ENCODE data around the gene ZNF248.

The ZNF248 gene

DNA sequence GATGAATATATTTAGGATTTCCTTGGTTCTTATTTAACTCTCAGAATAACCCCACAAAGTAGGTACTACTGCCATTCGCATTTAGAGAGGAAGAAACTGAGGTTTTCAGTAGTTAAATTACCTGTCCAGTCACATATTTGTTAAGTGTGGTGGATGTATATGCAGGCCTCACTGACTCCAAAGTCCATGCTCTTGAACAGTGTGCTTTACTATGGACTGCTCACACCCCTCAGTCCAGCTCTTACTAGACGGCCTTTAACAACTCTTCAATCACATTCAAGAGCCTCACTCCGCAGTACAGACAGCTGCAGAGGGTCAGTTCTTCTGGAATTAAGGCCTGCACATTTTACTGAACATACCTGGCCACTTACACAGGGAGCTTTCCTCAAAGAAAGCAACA, 36.2 kb downstream of the ZNF248 start:
- DNase-seq (ENCODE audit: low read depth) = no peak

DNA sequence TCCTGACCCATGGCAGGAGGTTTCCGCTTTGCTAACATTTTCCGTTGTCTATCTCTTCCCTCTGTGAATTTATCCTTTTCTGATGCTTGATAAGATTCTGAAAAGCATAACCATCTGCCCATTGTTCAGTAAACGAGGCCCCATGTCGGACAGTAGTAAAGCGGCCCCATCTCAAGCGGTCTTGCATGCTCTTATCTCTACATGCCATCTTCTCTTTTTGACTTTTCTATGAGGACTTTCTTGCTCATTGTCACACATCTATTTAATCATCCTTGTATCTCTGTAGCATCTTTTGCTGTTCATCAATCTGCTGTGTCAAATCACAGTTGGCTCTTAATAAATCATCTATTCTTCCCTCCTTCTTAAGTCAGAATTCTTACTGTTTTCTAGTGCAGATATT, 37.6 kb downstream of the ZNF248 start:
- no peak for DNase-seq (ENCODE audit: low read depth)

DNA sequence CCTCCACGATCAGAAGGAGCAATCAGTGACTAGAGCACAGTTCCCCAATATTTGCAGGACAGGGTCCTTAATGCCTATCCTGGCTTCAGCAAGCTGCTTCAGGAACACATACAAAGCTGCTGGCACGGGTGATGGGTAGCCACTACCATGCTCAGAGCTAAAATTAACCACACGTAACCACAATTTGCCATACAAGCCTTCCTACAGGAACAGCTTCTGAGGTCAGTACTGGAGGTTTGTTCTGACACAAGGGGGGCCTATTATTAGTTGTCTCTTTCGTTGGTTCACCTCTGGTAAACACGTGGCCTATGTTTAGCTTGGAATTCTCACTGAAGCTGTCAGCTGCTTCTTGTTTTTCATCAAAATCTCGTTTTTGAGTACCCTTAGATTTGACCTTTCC, 41.1 kb downstream of the ZNF248 start:
- DNase-seq (ENCODE audit: low read depth) = no peak

DNA sequence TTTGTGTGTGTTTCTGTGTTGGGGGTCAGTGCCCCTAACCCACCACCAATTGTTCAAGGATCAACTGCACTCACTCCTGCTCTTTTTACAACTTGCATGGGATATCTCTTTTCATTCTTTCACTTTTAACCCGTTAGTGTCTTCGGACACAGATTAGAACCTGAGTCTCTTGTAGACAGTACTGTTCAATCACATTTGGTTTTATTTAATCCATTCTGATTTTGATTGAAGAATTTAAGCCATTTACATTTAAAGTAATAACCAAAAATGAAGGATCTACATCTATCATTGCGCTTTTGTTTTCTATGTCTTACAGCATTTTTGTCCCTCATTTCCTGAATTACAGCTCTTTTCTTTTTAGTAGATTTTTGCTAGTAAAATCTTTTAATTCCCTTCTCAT, 43.6 kb downstream of the ZNF248 start:
- no peak for DNase-seq (ENCODE audit: low read depth)

DNA sequence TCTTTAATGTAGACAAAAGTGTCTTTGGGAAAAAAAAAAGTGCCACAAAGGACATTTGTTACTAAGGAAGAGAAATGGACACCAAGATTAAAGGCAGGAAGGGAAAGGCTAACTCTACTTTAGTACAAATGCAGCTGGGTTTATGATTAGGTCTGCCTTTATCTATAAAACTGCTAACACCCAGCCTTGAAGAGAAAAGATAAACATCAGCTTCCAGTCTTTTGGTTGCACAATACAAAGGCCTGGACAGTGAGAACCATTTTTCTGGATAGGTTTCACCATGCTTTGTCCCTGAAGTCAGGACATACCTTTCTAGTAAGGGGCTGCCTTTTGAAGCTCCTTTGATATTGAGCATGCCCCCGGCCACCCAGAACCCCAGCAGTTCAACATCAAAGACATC, 45.1 kb downstream of the ZNF248 start:
- no peak for DNase-seq (ENCODE audit: low read depth)

DNA sequence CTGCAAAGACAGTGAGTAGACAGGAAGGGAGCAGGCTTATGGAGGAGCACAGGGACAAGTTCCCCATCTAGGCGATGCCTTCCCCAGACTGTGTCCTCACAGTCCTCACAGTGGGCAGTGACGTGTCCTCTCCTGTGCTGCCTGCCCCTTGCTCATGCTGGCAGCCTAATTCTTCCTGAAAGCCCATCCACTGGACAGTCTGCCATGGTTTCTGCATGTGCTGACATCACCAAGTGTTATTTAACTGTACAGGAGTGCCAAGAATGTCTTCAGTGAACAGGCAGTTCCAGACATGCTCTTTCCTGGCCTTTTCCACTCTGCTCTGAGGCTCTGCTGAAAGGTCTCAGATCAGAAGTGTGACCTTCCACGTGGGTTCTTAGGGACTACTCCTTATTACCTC, 54.1 kb downstream of the ZNF248 start:
- no peak for DNase-seq (ENCODE audit: low read depth)

DNA sequence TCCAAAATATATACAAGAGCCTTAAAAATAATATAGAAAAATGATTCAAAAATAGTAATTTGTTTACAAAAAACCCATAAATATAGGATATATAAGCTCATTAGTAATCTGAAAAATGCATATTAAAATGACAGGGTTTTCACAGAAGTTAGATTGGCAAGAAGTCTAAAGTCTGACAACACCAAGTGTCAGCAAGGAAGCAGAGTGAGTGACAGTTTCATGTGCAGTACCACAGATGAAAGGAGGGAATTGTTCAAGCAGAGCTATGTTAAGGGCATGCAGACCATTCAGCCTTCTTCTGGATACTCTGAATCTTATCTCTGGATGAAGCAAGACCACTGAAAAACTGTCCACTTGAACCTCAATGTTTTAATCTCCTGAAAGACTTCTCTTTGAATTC, 55.9 kb downstream of the ZNF248 start:
- DNase-seq (ENCODE audit: low read depth) = no peak

DNA sequence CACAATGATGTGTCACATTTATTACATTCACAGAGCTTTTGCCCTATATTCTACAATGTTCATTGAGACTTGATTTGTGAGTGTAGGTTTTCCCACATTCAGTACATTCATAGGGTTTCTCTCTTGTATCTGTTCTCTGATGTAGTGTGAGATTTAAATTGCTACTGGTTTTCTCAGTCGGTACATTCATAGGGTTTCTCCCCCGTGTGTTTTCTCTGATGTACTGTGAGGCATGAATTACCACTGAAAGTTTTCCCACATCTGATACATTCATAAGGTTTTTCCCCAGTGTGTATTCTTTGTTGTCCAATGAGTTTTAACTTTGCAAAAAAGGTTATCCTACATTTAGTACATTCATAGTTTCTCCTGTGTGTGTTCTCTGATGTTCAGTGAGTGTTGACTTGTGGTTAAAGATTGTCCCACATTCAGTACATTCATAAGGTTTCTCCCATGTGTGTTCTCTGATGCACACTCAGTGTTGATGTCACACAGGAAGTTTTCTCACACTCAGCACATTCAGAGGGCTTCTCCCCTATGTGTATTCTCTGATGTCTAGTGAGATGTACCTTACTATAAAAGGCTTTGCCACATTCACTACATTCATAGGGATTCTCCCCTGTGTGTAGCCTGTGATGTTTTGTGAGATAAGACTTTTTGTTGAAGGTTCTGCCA, 63.0 kb downstream of the ZNF248 start:
- DNase-seq (ENCODE audit: low read depth) = no peak

DNA sequence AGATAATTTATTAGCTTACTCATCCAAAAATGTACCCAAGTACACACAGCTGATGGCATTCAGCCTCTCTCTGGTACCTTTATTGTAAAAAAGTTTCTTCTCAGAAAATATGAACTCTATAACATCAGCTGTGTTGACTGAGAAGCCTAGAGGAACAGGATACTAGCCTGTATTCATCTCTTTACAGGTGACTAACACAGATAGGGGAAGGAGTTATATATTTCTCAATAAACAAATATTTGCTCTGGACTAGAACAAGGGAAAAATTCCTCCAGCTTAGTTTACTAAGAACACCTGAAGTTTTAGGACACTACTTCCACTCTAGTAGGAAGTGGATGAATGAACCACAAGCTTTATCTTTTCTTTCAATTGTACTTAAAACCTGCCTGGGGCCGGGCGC, 67.8 kb downstream of the ZNF248 start:
- DNase-seq (ENCODE audit: low read depth) = no peak

DNA sequence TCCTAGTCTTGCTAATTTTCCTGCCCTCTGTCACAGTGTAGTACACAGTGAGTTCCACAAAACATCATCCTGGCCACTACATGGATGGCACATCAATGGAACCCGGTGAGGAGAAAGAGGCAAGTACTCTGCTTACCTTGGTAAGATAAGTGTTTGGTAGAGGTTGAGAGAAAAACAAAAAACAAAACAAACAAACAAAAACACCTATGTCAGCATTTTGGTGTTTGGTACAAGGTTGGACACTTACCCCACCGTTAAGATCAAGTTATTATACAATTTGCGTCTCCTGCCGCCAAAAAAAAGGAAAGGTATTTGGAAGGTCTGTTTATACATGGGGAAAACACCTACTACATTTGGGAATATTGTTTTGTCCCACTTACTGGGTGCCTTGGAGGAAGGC, 72.7 kb downstream of the ZNF248 start:
- no peak for DNase-seq (ENCODE audit: low read depth)

DNA sequence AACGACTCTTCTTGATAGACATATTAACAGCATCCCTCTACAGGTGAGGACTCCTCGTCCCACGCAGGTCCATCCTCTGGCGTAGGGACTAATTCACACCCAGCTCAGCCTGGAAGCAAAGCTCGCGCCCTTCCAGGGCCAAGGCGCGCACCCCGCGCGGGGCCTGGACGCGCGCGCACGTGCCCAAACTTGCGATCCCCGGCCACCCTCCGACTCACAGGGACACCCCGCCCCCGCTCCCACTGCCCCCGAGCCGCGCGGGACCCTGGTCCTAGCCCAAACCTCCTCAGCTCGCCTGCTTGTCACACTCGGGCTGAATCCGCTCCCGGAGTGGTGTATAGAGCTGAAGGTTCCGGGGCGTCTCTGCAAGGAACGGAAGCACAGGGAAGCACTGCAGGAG, 76.9 kb downstream of the ZNF248 start:
- DNase-seq (ENCODE audit: low read depth) = no peak

DNA sequence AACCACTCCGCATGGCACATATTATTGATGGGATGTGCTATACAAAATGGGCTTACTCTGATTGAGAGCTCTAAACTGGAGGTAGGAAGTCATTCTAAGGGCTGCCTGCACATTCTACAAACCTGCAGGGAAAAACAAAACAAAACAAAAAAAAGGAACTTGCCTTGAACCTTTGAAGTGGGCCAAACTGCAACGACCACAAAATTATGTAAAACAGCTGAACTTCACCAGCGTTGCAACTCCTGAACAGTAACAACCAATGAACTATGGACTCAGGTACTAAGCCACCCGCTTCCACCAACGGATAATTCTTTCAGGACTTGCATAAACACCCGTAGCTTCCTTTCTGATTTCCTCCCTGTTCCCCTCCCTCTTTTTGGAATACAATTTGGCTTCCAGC, 80.4 kb downstream of the ZNF248 start:
- no peak for DNase-seq (ENCODE audit: low read depth)

DNA sequence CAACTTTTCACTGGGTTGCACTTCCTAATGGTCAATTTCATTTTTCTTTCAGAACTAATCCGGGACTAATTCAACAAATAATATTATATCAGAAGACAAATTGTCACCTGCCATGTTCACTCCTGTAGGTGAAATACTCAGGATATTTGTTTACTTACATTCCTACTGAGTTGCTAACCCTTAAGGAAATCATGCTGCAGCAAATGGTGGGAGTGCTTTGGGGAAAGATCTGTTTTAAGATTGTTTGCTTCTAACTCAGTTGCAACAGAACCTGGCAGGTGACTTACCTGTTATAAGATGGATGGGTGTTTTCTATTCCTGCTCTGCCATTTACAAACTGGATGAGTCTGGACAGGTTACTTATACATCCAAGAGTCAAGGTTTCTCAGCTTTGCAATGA, 81.8 kb downstream of the ZNF248 start:
- no peak for DNase-seq (ENCODE audit: low read depth)

DNA sequence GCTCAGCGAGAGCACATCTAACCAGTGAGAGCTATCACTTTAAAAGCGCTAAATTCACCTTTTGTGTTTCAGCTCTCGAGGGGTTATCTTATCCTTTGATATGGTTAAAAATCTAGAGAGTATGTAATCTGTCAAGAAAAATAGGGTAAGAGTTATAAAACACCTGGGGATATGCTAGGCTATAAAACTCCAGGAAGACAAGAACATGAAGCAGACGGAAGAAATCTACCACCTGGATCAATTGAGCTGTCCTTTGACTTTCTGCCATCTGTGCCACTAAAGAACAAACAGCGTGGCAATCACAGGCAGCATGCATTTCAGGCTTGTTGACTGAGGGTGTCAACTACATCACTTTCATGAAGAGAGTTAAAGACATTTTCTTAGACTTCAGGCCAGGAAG, 83.1 kb downstream of the ZNF248 start:
- DNase-seq (ENCODE audit: low read depth) = no peak

DNA sequence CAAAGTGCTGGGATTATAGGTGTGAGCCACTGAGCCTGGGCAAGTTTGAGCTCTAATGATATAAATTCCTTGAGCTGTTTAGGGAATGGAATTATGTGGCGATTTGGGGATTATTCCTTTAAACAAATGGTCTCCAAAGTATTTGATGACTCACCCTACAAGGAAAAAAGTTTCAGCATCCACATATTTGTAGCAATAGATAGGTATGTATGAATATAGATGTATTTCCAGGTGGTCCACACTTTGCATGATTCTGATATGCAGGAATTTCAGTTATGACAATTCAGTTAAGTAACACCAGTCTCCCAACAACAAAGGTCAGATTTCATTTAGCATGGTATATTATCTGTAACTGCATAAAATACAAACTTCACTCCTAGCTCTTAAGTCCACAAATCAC, 92.2 kb downstream of the ZNF248 start:
- DNase-seq (ENCODE audit: low read depth) = no peak

DNA sequence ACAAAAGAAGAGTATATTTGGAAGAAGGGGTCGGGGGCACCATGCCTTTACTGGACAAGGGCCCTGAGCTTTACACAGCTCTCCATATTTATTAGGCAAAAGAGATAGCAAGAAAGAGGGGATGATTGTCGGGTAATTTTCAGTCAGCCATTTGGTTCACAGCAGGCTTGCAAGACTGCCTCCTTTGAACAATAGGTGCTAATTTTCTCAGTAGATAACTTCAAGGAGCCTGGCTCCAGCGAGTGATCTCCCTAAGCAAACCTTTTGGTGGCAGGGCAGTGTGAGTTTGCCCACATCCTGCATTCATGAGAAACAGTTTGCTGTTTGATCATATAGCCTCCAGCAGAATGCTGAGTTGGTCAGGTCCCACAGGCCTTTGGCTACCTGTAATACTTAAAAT, 94.3 kb downstream of the ZNF248 start:
- DNase-seq (ENCODE audit: low read depth) = no peak

DNA sequence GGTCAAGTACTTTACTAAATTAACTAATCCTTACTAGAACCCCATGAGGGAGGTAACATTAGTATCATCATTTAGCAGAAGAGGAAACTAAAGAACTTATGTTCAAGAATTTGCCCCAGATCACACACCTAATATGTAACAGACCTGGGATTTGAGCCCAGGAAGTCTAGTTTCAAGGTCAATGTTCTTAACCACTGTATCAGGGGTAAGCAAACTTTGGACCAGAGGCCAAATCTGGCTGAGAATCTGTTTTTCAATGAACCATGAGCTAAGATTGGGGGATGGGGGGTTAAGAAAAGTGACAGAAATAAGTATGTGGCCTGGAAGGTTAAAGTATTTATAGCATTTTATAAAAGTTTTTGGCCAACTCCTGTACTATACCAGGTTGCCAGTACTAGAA, 95.1 kb downstream of the ZNF248 start:
- DNase-seq (ENCODE audit: low read depth) = no peak

DNA sequence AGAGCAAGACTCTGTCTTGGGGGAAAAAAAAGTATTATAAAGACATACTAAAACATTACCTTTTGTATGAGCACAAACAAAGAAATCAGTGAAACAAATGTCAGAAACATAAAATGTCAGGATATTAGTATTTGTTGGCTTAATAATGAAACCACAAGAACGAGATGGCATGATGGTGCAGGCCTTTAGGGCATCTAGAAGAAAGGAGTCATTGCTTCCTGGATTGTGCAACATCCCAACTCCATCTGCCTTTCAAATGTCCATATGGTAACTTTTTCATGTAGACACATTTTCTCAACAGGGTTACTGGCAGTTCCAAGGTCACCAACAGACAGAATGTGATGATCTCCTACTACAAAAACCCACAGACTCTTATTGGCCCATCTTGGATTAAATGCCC, 96.6 kb downstream of the ZNF248 start:
- no peak for DNase-seq (ENCODE audit: low read depth)

DNA sequence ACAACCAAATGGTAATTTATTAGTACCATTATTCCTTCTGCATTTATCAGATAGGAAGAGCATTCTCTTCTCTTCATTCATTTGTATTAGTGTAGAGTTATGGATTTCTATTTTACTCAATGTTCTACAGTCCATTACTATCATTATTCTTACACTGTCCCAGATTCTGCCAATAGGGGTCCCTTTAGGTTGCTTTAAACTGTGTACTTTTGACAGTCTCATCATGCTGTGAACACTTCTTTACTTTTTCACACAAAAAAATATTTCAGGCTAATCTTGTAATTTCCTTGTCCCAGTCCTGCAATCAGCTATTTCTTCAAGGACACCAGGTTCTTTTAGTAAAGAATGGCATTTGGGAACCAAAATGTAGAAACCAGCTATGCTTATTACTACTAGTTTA, 99.3 kb downstream of the ZNF248 start:
- DNase-seq (ENCODE audit: low read depth) = no peak

DNA sequence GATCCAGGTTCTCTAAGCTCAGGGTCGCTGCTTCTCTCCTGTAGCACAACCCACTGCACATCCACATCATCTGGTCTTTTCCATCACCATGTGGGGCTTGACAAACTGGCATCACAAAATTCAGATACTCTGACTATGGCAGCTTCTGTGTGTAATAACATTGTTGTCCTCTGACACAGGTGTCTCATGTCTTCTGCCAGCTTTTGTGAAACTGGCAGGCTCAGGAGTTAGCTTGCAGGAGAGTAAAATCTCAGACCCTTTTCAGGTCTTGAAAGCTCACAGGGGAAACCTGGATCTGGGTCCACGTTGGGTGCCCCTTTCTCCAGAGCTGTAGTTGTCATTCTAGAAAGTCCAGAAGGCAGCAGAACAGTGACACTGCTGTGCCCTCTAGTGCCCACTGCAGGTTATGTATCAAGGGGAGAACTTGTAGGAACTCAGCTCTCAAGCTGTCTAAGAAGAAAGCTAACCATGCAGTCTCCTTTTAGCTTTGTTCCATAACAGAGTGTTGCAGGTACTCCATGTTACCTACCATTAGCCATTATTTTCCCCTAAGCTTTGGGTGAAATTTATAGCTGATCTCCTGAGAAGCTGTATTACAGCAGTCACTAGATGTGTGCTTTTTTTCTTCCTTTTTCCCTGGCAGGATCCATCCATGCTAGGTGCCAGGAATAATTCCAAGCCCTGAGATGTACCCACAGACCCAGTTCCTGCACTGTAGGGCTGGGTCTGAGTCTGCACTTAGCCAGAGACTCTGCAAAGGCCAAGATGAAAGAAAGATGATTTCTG, 102.7 kb downstream of the ZNF248 start:
- DNase-seq (ENCODE audit: low read depth) = no peak

DNA sequence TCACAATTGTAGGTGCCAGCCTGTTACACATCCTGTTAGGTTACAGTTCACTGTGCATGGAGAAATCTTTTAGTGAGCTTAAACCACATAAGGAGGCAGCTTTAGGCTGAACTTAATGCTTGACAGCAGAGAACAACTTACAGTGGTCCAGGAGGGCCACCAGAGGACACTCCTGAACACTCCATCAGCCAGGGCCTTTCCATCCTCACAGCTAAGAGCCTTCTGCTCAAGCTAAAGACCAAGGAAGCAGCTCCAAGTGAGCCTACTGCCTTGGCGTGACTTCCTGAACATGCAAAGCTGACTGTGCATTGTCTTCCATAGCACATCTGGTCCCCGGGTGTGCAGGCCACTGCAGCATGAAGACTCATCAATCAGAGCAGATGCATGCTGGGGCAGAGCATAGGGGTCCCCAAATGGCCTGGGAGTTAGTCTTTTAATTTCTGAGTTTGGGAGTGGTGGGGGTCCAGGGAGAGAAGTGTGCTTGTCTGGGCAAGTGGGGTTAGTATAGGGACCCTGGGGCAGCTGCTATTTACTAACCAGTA, 105.0 kb downstream of the ZNF248 start:
- no peak for DNase-seq (ENCODE audit: low read depth)

DNA sequence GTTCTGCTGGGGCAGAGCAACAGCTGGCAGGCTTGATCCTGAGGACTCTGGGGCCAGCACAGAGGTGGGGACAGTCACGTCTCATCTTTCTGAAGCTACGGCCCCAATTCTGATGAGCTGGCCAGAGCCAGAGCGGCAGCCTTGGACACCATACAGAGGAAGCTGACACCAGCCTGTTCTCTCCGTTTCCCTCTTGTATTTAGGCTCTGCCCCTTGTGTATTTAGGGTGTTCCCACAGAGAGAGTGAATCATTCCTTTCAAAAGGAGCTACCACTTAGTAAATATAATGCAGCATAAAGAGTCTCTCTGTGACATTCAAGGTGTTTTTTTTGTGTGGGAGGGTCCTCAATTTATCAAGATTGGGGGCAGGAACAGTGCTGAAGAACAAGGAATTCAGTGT, 109.2 kb downstream of the ZNF248 start:
- no peak for DNase-seq (ENCODE audit: low read depth)

DNA sequence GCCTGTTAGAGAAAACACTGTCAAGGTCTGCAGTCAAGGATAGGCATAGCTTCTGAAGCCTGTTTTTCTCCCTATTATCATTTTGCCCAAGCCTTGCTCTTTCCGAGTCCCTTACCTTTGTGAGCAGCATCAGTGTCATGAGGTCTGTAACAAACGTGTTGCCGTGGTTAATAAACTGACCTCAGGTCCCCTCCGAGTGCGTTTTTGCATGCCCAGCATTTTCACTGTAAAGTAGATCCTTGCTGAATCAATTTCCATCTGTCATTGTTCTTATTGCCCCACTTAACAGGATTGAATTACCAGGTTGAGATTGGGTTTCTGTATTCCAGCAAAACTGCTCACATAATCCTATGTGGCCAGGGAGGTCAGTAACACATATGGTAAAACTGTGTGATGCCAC, 110.3 kb downstream of the ZNF248 start:
- no peak for DNase-seq (ENCODE audit: low read depth)

DNA sequence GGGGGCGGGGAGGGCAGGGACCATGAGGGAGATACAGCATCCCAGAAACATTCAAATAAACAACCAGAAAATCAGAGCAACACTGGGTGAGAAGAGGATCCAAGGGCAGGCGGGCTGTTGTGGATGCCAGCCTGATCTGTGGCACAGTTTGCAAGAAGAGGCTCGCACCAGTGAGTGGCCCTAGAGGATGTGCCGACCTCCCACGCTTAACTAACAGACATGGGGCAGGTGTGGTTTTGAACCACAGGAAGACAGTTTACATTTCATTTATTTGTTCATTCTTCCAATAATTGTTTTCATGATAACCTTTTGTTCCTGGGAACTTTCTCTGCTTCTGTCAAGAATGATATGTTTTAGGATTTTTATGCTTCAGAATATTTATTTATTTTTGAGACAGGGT, 115.6 kb downstream of the ZNF248 start:
- DNase-seq (ENCODE audit: low read depth) = no peak

Measured in activated gamma-delta T cell treated with anti-CD3 and anti-CD28 coated beads, Interleukin-2, amount 50 U/mL, for 16 hours (primary cell).